BLaER1 treated with 17β-estradiol and CSF1 and Interleukin-3, amounts not matched to agents 10 nM and 100 nM (cell line): ENCODE measurements around the gene CFAP70.
"Not testable (repeated sequence)": the region's sequence is repeated elsewhere in the genome, so short reads cannot be mapped to it uniquely, and the experiment has no call there.

Experiments used
- H3K27ac ChIP-seq, 11 experiments: shearing (Covaris generic); formaldehyde crosslinking; 2 replicates each; pipeline ENCODE4 v1.8.1; 2022
- H3K27me3 ChIP-seq, 11 experiments: shearing (Covaris generic); formaldehyde crosslinking; 2 replicates each; pipeline ENCODE4 v1.8.1; 2022
- H3K36me3 ChIP-seq, 11 experiments: shearing (Covaris generic); formaldehyde crosslinking; 2 replicates each; pipeline ENCODE4 v1.8.1; 2022
- H3K4me1 ChIP-seq, 10 experiments: shearing (Covaris generic); formaldehyde crosslinking; 2 replicates each; pipeline ENCODE4 v1.8.1; 2022
- H3K4me2 ChIP-seq, 11 experiments: shearing (Covaris generic); formaldehyde crosslinking; 2 replicates each; pipeline ENCODE4 v1.8.1; 2022
- H3K4me3 ChIP-seq, 10 experiments: shearing (Covaris generic); formaldehyde crosslinking; 2 replicates each; pipeline ENCODE4 v1.8.1; 2022
- H3K9ac ChIP-seq, 11 experiments: shearing (Covaris generic); formaldehyde crosslinking; 2 replicates each; pipeline ENCODE4 v1.8.1; 2022
- H3K9me3 ChIP-seq, 11 experiments: shearing (Covaris generic); formaldehyde crosslinking; replicated peaks in 1 of 11; 2 replicates each; pipeline ENCODE4 v1.8.1; 2022
- H4K20me1 ChIP-seq, 11 experiments: shearing (Covaris generic); formaldehyde crosslinking; 2 replicates each; pipeline ENCODE4 v1.8.1; 2022
- Cebpa-rat ChIP-seq, 11 experiments: shearing (Covaris generic); IDR thresholded peaks; 2 replicates each; pipeline ENCODE4 v1.8.1; 2022

CFAP70 gene

GRCh38 chr10:73398024-73398423 lies 39.4 kb upstream of the CFAP70 start:
- H3K4me3 ChIP-seq: no peak overlapping the region
- H3K4me1 ChIP-seq: no peaks in the 10 kb centered on the region; a peak in 1 of 20 replicates

GRCh38 chr10:73394325-73394724 lies 35.7 kb upstream of the CFAP70 start:
- H3K36me3 ChIP-seq: peaks cover 66 to 82% (median 73%) of the 10 kb centered on the region in 11 experiments
- H3K9me3 ChIP-seq: peaks cover 0 to 18% (median 6%) of the 10 kb centered on the region in 11 experiments; a peak in 13 of 22 replicates

More at GRCh38 chr10:73398024-73398423, 39.4 kb upstream of the CFAP70 start:
- H4K20me1 ChIP-seq: peaks cover 13 to 66% (median 51%) of the 10 kb centered on the region in 11 experiments; a peak in 20 of 22 replicates
- peaks cover 0 to 18% (median 6%) of the 10 kb centered on the region in 11 experiments; a peak in 13 of 22 replicates for H3K9me3 ChIP-seq
- no peak overlapping the region for H3K9ac ChIP-seq
- no peak overlapping the region for H3K27ac ChIP-seq
- H3K36me3 ChIP-seq: peaks cover 55 to 85% (median 67%) of the 10 kb centered on the region in 11 experiments
- H3K27me3 ChIP-seq: no peaks in the 10 kb centered on the region
- no peak overlapping the region for H3K4me2 ChIP-seq
- TF ChIP-seq Cebpa-rat (IDR thresholded peaks at IDR 0.05): no peak

GRCh38 chr10:73388228-73388627 lies 29.6 kb upstream of the CFAP70 start:
- H3K9ac ChIP-seq: no peak overlapping the region
- H3K27me3 ChIP-seq: no peaks in the 10 kb centered on the region
- H3K36me3 ChIP-seq: peaks cover 72 to 89% (median 82%) of the 10 kb centered on the region in 11 experiments
- H3K4me1 ChIP-seq: peaks cover 0 to 14% (median 0%) of the 10 kb centered on the region in 10 experiments; a peak in 6 of 20 replicates
- no peak for TF ChIP-seq Cebpa-rat (IDR thresholded peaks at IDR 0.05)
- H3K27ac ChIP-seq: no peak overlapping the region
- H3K9me3 ChIP-seq: no peaks in the 10 kb centered on the region
- no peak overlapping the region for H3K4me2 ChIP-seq
- H3K4me3 ChIP-seq: no peak overlapping the region
- peaks cover 0 to 30% (median 12%) of the 10 kb centered on the region in 11 experiments; a peak in 13 of 22 replicates for H4K20me1 ChIP-seq

More at GRCh38 chr10:73394325-73394724, 35.7 kb upstream of the CFAP70 start:
- H3K4me1 ChIP-seq, H3K9ac ChIP-seq, H3K27me3 ChIP-seq, H3K27ac ChIP-seq, H3K4me3 ChIP-seq, H3K4me2 ChIP-seq: not testable (repeated sequence)
- peaks cover 0 to 42% (median 24%) of the 10 kb centered on the region in 11 experiments; a peak in 18 of 22 replicates for H4K20me1 ChIP-seq

- Histone ChIP-seq H3K36me3 (peaks cover 86 to 99% (median 97%) of the 10 kb centered on the region in 11 experiments), H4K20me1 (peaks cover 0 to 30% (median 12%) of the 10 kb centered on the region in 11 experiments; a peak in 14 of 22 replicates), H3K27ac (no peak overlapping the region), H3K27me3 (no peaks in the 10 kb centered on the region), H3K4me2 (no peak overlapping the region), H3K9me3 (no peaks in the 10 kb centered on the region), H3K4me1 (peaks cover 0 to 14% (median 0%) of the 10 kb centered on the region in 10 experiments; a peak in 5 of 20 replicates), H3K9ac (no peak overlapping the region), H3K4me3 (no peak overlapping the region)
- TF ChIP-seq Cebpa-rat (IDR thresholded peaks at IDR 0.05): no peak
Observed at GRCh38 chr10:73386583-73386982, 27.9 kb upstream of the CFAP70 start.

- Histone ChIP-seq H3K9ac (no peak overlapping the region), H3K36me3 (peaks cover 86 to 100% (median 99%) of the 10 kb centered on the region in 11 experiments), H3K27ac (no peak overlapping the region)
Observed at GRCh38 chr10:73379064-73379748, 20.5 kb upstream of the CFAP70 start.

GRCh38 chr10:73376679-73377078 lies 18.0 kb upstream of the CFAP70 start:
- no peak overlapping the region for H3K9ac ChIP-seq
- no peak overlapping the region for H3K4me2 ChIP-seq
- H3K36me3 ChIP-seq: peaks cover 86 to 100% (median 96%) of the 10 kb centered on the region in 11 experiments
- H4K20me1 ChIP-seq: peaks cover 0 to 5% (median 0%) of the 10 kb centered on the region in 11 experiments; a peak in 1 of 22 replicates
- H3K9me3 ChIP-seq: no peaks in the 10 kb centered on the region
- H3K27ac ChIP-seq: no peak overlapping the region
- no peaks in the 10 kb centered on the region for H3K4me1 ChIP-seq
- H3K4me3 ChIP-seq: no peak overlapping the region
- no peaks in the 10 kb centered on the region for H3K27me3 ChIP-seq
- TF ChIP-seq Cebpa-rat (IDR thresholded peaks at IDR 0.05): no peak

More at GRCh38 chr10:73379064-73379748, 20.5 kb upstream of the CFAP70 start:
- H3K9me3 ChIP-seq: no peaks in the 10 kb centered on the region
- no peak for TF ChIP-seq Cebpa-rat (IDR thresholded peaks at IDR 0.05)
- H3K4me2 ChIP-seq: no peak overlapping the region
- no peak overlapping the region for H3K4me3 ChIP-seq
- no peaks in the 10 kb centered on the region for H3K27me3 ChIP-seq
- H3K4me1 ChIP-seq: no peaks in the 10 kb centered on the region
- peaks cover 0 to 5% (median 0%) of the 10 kb centered on the region in 11 experiments; a peak in 1 of 22 replicates for H4K20me1 ChIP-seq

- H3K4me1 ChIP-seq: peaks cover 0 to 5% (median 0%) of the 10 kb centered on the region in 10 experiments; a peak in 2 of 20 replicates
Observed at GRCh38 chr10:73368238-73368637, 9.6 kb upstream of the CFAP70 start.

GRCh38 chr10:73366381-73367298 lies 8.0 kb upstream of the CFAP70 start:
- Histone ChIP-seq H3K27me3 (no peaks in the 10 kb centered on the region), H3K9ac (no peak overlapping the region), H3K27ac (no peak overlapping the region)

More at GRCh38 chr10:73368238-73368637, 9.6 kb upstream of the CFAP70 start:
- no peak overlapping the region for H3K4me2 ChIP-seq
- no peak overlapping the region for H3K27ac ChIP-seq
- no peak for TF ChIP-seq Cebpa-rat (IDR thresholded peaks at IDR 0.05)
- peaks cover 53 to 100% (median 91%) of the 10 kb centered on the region in 11 experiments for H3K36me3 ChIP-seq
- no peak overlapping the region for H3K4me3 ChIP-seq
- no peaks in the 10 kb centered on the region for H3K27me3 ChIP-seq
- peaks cover 0 to 14% (median 6%) of the 10 kb centered on the region in 11 experiments; a peak in 7 of 22 replicates for H3K9me3 ChIP-seq
- H3K9ac ChIP-seq: no peak overlapping the region
- no peaks in the 10 kb centered on the region for H4K20me1 ChIP-seq

More at GRCh38 chr10:73366381-73367298, 8.0 kb upstream of the CFAP70 start:
- Histone ChIP-seq H3K4me3 (no peak overlapping the region), H3K4me2 (no peak overlapping the region), H4K20me1 (no peaks in the 10 kb centered on the region), H3K4me1 (peaks cover 0 to 11% (median 0%) of the 10 kb centered on the region in 10 experiments; a peak in 5 of 20 replicates), H3K36me3 (peaks cover 41 to 95% (median 79%) of the 10 kb centered on the region in 11 experiments), H3K9me3 (peaks cover 0 to 16% (median 6%) of the 10 kb centered on the region in 11 experiments; a peak in 8 of 22 replicates)
- no peak for TF ChIP-seq Cebpa-rat (IDR thresholded peaks at IDR 0.05)
